HUES6 (cell line): ENCODE results near the gene GPR153.

Experiments used
- H3K27ac ChIP-seq: 2 replicates; pipeline ENCODE4 v1.7.0; 2013; ENCODE audit warnings: low read depth, mild to moderate bottlenecking, low read length, inconsistent platforms
- H3K27me3 ChIP-seq: 2 replicates; pipeline ENCODE4 v1.6.1; 2013; ENCODE audit warnings: low read length; ENCODE audit not compliant: control insufficient read depth, insufficient read depth
- H3K36me3 ChIP-seq: 2 replicates; pipeline ENCODE4 v1.6.1; 2013; ENCODE audit warnings: low read length; ENCODE audit not compliant: control insufficient read depth, insufficient read depth
- H3K4me1 ChIP-seq: 2 replicates; pipeline ENCODE4 v1.6.1; 2013; ENCODE audit warnings: low read length; ENCODE audit not compliant: control insufficient read depth, insufficient read depth
- H3K4me3 ChIP-seq: 2 replicates; pipeline ENCODE4 v1.5.1; 2013; ENCODE audit warnings: low read depth, low read length
- H3K9ac ChIP-seq: one replicate; pipeline ENCODE4 v1.6.1; 2013; ENCODE audit warnings: mild to moderate bottlenecking, low read length
- H3K9me3 ChIP-seq: 2 replicates; pipeline ENCODE4 v1.6.1; 2013; ENCODE audit warnings: low read depth, low read length; ENCODE audit not compliant: control insufficient read depth, insufficient read depth

The GPR153 gene

GRCh38 chr1:6299557-6300165 lies 38.8 kb upstream of the GPR153 start:
- H3K27ac ChIP-seq = no peak overlapping the region
- H3K4me3 ChIP-seq = no peak overlapping the region
- H3K27me3 ChIP-seq = no peaks in the 10 kb centered on the region
- H3K9me3 ChIP-seq = no peaks in the 10 kb centered on the region
- H3K4me1 ChIP-seq = no peaks in the 10 kb centered on the region
- peaks cover 20% of the 10 kb centered on the region for H3K36me3 ChIP-seq
- no peak overlapping the region for H3K9ac ChIP-seq

- Histone ChIP-seq H3K36me3 (peaks cover 26% of the 10 kb centered on the region), H3K9ac (no peak overlapping the region), H3K27me3 (no peaks in the 10 kb centered on the region), H3K4me1 (no peaks in the 10 kb centered on the region), H3K27ac (no peak overlapping the region), H3K4me3 (no peak overlapping the region), H3K9me3 (no peaks in the 10 kb centered on the region)
Measured at GRCh38 chr1:6298940-6299465, 38.1 kb upstream of the GPR153 start.

- no peak overlapping the region for H3K27ac ChIP-seq
- H3K4me1 ChIP-seq = no peaks in the 10 kb centered on the region
- peaks cover 31% of the 10 kb centered on the region for H3K36me3 ChIP-seq
- H3K9me3 ChIP-seq = no peaks in the 10 kb centered on the region
- no peak overlapping the region for H3K9ac ChIP-seq
- no peaks in the 10 kb centered on the region for H3K27me3 ChIP-seq
- no peak overlapping the region for H3K4me3 ChIP-seq
Measured at GRCh38 chr1:6298530-6298929, 37.6 kb upstream of the GPR153 start.

- H3K27me3 ChIP-seq = no peaks in the 10 kb centered on the region
- no peak overlapping the region for H3K27ac ChIP-seq
- no peak overlapping the region for H3K9ac ChIP-seq
- H3K4me3 ChIP-seq = no peak overlapping the region
- H3K4me1 ChIP-seq = no peaks in the 10 kb centered on the region
- no peaks in the 10 kb centered on the region for H3K9me3 ChIP-seq
- peaks cover 32% of the 10 kb centered on the region for H3K36me3 ChIP-seq
Measured at GRCh38 chr1:6295910-6296309, 35.0 kb upstream of the GPR153 start.

- Histone ChIP-seq H3K9me3 (no peaks in the 10 kb centered on the region), H3K27ac (no peak overlapping the region), H3K27me3 (no peaks in the 10 kb centered on the region), H3K9ac (no peak overlapping the region), H3K4me1 (no peaks in the 10 kb centered on the region), H3K4me3 (no peak overlapping the region), H3K36me3 (peaks cover 29% of the 10 kb centered on the region)
Measured at GRCh38 chr1:6294890-6295556, 34.1 kb upstream of the GPR153 start.

- H3K4me3 ChIP-seq = no peak overlapping the region
- H3K27me3 ChIP-seq = no peaks in the 10 kb centered on the region
- H3K27ac ChIP-seq = no peak overlapping the region
- H3K4me1 ChIP-seq = no peaks in the 10 kb centered on the region
- no peak overlapping the region for H3K9ac ChIP-seq
- no peaks in the 10 kb centered on the region for H3K9me3 ChIP-seq
- peaks cover 22% of the 10 kb centered on the region for H3K36me3 ChIP-seq
Measured at GRCh38 chr1:6294080-6294889, 33.4 kb upstream of the GPR153 start.

GRCh38 chr1:6292102-6292501 lies 31.2 kb upstream of the GPR153 start:
- Histone ChIP-seq H3K36me3 (peaks cover 29% of the 10 kb centered on the region), H3K4me1 (no peaks in the 10 kb centered on the region), H3K9ac (no peak overlapping the region), H3K4me3 (no peak overlapping the region), H3K27ac (no peak overlapping the region), H3K27me3 (no peaks in the 10 kb centered on the region), H3K9me3 (no peaks in the 10 kb centered on the region)

GRCh38 chr1:6288665-6289064 lies 27.8 kb upstream of the GPR153 start:
- Histone ChIP-seq H3K4me3 (no peak overlapping the region), H3K9me3 (no peaks in the 10 kb centered on the region), H3K9ac (no peak overlapping the region), H3K36me3 (peaks cover 18% of the 10 kb centered on the region), H3K27ac (no peak overlapping the region), H3K4me1 (no peaks in the 10 kb centered on the region), H3K27me3 (no peaks in the 10 kb centered on the region)

- Histone ChIP-seq H3K36me3 (peaks cover 12% of the 10 kb centered on the region), H3K27me3 (no peaks in the 10 kb centered on the region), H3K27ac (no peak overlapping the region), H3K4me3 (no peak overlapping the region), H3K9me3 (no peaks in the 10 kb centered on the region), H3K9ac (no peak overlapping the region), H3K4me1 (no peaks in the 10 kb centered on the region)
Measured at GRCh38 chr1:6288026-6288425, 27.1 kb upstream of the GPR153 start.

- Histone ChIP-seq H3K27ac (no peak overlapping the region), H3K9ac (no peak overlapping the region), H3K4me1 (no peaks in the 10 kb centered on the region), H3K36me3 (peaks cover 11% of the 10 kb centered on the region; the same call in 1 of the 2 replicates), H3K9me3 (no peaks in the 10 kb centered on the region), H3K4me3 (no peak overlapping the region), H3K27me3 (no peaks in the 10 kb centered on the region)
Measured at GRCh38 chr1:6287431-6287886, 26.6 kb upstream of the GPR153 start.

GRCh38 chr1:6287029-6287428 lies 26.1 kb upstream of the GPR153 start:
- Histone ChIP-seq H3K36me3 (peaks cover 11% of the 10 kb centered on the region; the same call in 1 of the 2 replicates), H3K9me3 (no peaks in the 10 kb centered on the region), H3K9ac (no peak overlapping the region), H3K27me3 (no peaks in the 10 kb centered on the region), H3K4me3 (no peak overlapping the region), H3K27ac (no peak overlapping the region), H3K4me1 (no peaks in the 10 kb centered on the region)
